GM19438 (cell line): ENCODE results near the gene SART3.

Experiments
- ATAC-seq: cut with Tn5 transposase; IDR thresholded peaks from one replicate; pipeline ENCODE4 v1.9.1; 2021; ENCODE audit warnings: low read depth; ENCODE audit not compliant: unreplicated experiment

The SART3 gene

DNA sequence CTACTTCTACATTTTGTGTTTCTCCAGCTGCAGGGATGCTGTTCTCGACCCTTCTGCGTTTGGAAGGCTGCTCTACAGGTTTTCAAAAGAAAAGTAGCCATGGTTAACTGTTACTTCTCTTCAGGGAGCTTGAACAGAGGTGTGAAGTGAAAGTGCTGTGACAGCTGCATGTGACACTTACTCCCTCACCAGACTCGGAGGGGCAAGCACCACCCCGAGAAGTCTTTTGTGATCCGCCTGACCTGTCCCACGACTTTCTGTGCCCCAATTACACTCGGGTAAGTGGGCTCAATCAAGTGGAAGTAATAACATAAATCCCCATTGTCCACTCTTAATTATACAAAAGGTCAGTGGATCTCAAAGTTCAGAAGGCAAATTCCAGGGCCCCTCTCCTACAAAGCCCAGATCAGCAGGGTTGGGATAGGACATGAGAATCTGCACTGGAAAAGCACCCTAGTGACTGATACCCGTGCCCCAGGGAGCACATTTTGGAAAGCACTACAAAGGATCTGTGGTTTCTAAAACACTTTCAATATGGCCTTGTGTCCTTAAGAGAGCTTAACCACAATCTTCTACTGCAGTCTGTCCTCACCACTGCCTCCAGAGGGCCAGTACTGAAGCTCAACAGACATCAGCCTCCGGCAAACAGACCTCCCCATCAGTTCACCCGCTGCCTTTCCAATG is 34.3 kb downstream of the SART3 start:
- ATAC-seq, result no peak

DNA sequence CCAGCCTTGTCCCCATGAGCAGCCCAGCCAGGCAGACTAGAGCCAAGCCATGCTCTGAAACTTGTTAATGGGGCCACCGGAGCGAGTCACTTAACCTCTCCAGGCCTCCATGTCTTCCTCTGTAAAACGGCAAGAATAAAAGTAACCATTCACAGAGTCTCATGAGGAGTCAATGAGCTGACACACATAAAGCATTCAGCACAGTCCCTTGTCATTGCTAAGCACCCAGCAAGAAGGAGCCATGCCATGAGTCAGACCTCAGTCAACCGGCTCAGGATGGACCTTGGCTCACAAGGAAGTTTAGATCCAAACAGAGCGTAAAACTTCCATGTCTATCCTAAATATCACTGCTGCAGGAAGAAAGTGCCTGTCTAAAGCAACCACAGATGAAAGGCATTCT is 35.3 kb downstream of the SART3 start:
- ATAC-seq, result no peak

DNA sequence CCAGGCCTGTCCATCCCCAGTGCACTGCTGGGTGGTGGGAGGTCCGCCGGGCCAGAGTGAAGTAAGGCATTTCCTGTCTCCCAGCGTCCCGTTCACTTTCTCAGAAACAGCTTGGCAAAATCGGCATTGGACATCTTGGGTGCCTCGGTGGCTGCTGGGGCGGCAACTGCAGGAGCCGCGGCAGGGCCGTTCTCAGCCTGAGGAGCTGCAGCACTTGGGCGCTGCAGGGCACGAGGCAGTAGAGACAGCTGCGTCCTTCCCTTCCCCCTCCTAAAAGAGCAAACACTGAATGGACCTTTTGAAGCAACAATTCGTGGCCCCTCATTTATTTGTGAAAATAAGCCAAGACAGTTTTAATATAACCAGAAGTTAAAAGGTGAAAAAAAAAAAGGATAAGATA is 37.6 kb downstream of the SART3 start:
- ATAC-seq, result no peak

DNA sequence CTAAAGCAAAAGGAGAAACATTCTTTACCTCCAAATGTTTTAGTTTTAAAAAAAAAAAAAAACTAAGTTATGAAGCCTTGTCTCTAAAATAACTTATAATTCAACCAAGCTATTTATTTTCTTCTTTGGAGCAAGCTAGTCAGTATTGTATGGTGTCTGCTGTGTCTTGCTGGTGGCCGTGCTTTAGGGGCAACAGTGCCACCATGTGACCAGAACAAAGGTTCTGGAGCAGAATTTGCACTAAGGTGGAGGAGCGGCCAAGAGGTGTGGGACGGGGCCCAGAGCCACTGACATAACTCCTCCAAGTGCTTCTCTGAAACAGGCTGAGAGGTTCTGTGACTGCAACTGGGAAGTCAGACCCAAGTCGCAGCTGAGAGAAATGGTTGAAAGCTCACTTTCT is 41.4 kb downstream of the SART3 start:
- ATAC-seq, result no peak

DNA sequence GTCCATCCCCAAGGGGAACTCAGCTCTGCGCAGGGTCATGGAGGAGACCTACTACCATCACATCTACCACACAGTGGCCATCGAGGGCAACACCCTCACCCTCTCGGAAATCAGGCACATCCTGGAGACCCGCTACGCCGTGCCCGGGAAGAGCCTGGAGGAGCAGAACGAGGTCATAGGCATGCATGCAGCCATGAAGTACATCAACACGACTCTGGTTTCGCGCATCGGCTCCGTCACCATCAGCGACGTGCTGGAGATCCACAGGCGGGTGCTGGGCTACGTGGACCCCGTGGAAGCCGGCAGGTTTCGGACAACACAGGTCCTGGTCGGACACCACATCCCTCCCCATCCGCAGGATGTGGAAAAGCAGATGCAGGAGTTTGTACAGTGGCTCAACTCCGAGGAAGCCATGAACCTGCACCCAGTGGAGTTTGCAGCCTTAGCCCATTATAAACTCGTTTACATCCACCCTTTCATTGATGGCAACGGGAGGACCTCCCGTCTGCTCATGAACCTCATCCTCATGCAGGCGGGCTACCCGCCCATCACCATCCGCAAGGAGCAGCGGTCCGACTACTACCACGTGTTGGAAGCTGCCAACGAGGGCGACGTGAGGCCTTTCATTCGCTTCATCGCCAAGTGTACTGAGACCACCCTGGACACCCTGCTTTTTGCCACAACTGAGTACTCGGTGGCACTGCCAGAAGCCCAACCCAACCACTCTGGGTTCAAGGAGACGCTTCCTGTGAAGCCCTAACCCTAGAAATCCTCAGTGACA is 42.1 kb downstream of the SART3 start:
- no peak for ATAC-seq

DNA sequence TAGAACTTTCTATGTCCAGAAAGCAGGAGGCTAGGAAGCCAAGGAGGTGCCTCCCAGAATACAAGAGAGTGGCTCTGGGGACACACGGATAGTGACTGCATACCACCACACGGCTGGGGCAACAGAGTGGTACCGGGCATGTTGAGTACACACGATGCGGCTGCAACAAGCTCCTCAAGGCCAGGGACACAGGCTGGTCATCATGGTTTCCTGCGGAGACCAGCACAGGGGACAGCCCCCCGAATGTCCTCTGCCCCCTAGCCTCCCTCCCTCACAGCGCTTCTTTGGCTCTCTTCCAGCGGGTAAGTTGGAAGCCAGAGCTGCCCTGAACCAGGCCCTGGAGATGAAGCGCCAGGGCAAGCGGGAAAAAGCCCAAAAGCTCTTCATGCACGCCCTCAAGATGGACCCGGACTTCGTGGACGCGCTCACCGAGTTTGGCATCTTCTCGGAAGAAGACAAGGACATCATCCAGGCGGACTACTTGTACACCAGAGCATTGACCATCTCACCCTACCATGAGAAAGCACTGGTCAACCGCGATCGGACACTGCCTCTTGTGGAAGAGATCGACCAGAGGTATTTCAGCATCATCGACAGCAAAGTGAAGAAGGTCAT is 42.8 kb downstream of the SART3 start:
- no peak for ATAC-seq

DNA sequence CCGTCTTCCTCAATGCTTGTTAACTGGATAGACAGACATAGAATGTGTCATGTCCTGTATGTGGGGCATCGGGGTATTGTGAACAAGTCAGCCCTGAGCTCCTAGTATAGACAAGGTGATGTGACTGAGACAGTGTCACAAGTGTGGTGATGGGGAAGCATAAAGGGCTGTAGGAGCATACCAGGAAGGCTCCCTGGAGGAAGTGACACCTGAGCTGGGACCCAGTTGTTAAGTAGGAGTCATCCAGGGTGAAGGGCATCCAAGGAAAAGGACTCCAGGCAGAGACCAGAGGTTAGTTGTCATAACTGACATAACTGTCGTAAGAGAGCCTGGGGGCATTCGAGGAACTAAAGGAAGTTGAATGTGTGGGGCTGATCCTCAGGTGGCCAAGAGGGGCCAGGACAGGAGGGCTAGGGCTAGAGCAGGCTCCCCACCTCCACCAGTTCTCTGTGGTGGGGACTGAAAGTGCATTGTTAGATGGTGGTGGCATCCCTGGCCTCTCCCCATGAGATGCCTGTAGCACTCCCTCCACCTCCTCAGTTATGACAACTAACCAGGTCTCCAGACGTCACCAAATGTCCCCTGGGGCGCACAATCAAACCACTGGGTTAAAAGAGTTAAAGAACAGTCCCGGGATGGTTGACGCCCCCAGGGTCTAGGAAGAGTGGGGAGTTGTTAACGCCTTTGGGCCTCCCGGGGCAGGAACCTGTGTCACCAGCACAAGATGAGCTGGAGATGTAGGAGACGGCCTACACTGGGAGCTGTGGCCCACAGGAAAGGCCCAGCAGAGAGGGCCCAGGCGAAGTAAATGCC is 43.5 kb downstream of the SART3 start:
- ATAC-seq, result no peak

- no peak for ATAC-seq
Observed at GRCh38 chr12:108516511-108517275, 44.3 kb downstream of the SART3 start.

DNA sequence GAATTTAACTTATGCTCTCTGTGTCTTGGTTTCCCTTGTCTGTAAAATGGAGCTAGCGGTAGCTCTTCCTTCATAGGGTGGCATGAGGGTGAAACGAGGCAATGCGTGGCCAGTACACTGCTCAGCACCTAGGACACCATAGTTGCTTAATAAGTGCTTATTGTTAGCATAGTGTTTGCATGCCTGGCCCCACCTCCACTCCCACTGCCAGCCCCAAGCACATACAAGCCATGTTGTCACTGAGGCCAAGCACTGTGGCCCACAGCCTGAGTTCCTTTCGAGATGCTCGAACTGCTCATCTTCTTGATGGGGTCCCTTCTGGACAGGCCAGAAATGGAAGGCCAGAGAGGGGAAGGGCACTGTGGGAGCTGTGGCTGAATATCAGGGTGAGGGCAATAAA is 45.1 kb downstream of the SART3 start:
- no peak for ATAC-seq

- ATAC-seq, result peak; percentile 77
Observed at GRCh38 chr12:108514973-108515814, 45.8 kb downstream of the SART3 start, which contains the start of gene FICD. Gene FICD (plus strand): TSS chr12:108515277. CDS start chr12:108516973, 1,696 bp downstream.

GRCh38 chr12:108514468-108514972 is 46.5 kb downstream of the SART3 start:
- peak; percentile 2 for ATAC-seq

DNA sequence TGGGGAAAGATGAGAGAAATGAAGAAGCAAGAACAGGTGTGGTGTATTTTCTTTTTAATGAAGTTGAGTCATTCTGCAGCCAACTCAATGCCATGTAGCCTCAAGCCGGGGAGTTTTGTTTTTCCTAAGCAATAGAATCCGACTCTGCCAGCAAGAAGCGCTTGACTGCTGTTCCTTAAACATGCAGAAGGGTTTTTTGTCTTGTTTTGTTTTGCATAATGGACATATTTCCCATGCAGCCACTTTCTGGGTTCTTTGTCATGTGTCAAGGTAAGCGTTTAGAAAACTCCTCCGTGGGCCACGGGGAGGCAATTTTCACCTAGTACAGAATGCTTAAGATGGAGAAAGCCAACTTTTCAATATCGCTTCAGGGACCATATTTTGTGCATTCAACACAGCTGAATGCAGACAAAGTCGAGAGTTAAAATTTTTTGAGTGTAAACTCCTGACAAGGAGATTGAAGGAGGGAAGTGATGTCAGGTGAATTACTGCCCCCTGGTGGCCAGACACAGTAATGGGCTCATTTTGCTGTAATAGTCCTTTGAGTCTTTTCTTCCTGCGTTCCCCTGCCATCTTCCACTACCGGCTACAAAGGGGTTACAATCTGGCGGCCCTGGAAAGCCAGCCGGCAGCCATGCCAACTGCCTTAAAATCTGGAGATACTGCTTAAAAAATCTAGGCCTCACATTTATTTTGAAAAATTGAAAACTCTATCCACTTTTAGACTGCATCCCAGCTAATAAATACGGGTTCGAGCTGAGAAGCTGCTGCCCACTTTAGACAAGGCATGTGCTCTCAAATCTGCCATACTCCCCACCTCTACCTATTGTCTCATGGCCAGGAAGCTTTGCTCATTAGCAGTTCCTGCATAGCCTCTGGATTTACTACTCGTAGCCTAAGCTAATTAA is 49.1 kb downstream of the SART3 start:
- no peak for ATAC-seq

DNA sequence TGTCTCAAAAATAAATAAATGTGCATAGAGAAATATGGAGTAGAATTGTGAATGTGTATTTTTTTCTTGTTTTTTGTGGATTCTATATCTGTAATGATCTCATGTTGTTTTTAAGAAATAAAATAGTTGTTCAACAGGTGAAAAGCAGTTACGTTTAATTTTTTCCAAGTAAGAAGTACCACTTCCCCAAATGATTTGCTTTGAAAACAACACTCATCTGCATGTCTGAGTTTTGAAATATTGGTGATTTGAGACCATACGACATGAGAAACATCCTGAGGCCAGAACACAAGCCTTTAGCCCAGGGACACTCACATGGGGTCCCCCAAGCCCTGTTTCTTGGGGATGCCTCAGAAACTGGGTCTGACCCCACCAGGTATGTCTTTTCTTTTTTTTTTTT is 50.1 kb downstream of the SART3 start:
- ATAC-seq, result no peak

GRCh38 chr12:108509806-108510205 is 51.2 kb downstream of the SART3 start:
- no peak for ATAC-seq

- ATAC-seq, result no peak
Observed at GRCh38 chr12:108507971-108508642, 52.9 kb downstream of the SART3 start.

DNA sequence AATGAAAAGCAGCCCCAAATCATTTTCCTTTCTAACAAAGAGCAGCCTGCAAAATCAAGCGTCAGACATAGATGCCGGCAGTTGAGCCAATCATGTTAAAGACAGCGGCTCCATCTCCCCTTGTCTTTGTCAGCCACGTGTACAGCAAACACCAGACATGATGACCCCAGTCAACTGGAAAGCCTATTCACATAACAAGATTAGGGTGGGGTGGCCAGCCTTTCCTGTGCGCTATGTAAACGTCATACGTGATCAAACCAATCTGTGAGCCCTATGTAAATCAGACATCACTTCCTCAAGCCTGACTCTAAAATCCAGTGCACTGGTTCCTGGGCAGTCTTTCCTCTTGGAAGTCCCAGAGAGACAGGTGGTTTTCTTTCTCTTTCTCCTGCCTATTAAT is 55.8 kb downstream of the SART3 start:
- ATAC-seq, result no peak

DNA sequence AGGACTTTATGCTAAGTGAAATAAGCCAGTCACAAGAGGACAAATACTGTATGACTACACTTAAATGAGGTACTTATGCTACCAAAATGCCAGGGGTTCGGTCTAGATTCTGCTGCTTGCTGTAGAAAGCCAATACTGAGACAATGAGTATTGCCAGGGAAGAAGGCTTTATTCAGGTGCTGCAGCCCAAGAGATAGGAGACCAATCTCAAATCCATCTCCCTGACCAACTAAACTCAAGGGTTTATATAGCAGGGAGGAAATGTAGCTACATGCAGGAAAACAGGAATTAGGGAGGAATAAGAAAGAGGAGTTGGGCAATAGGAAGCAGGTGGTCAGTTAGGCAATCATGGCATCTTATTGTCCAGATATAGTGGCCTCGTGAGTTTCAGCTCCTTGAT is 58.1 kb downstream of the SART3 start:
- no peak for ATAC-seq
